Tibial nerve (tissue), 4 donors: ENCODE measurements around the gene MS4A1. TPM values are rescaled to one million over a fixed set of nuclear protein-coding genes. Genes with fewer than 3 reads are reported as not detected.
"Not testable (repeated sequence)": the region's sequence is repeated elsewhere in the genome, so short reads cannot be mapped to it uniquely, and the experiment has no call there.

Experiments
- DNase-seq, 2 donors: peaks; one replicate each; pipeline ENCODE4 v3.0.0-alpha.2; 2019; ENCODE audit warnings: low spot score in 2 of 2
- H3K27ac ChIP-seq, 4 donors: fragments of 200-600 bp; sonication (generic) in 3 of 4; one replicate each; pipeline ENCODE4 v1.5.1; 2017 to 2019; ENCODE audit warnings: mild to moderate bottlenecking in 1 of 4
- H3K27me3 ChIP-seq, 2 donors: fragments of 200-600 bp; sonication (generic) in 1 of 2; one replicate each; pipeline versions ENCODE4 v1.5.1 to v1.6.0; 2017 to 2019
- H3K36me3 ChIP-seq, 3 donors: fragments of 200-600 bp; sonication (generic); one replicate each; pipeline ENCODE4 v1.5.1; 2018 to 2019
- H3K4me1 ChIP-seq, 4 donors: fragments of 200-600 bp; sonication (generic) in 3 of 4; one replicate each; pipeline ENCODE4 v1.5.1; 2017 to 2019
- H3K4me3 ChIP-seq, 4 donors: fragments of 200-600 bp; sonication (generic) in 3 of 4; one replicate each; pipeline ENCODE4 v1.5.1; 2017 to 2019; ENCODE audit warnings: mild to moderate bottlenecking in 1 of 4, moderate library complexity in 1 of 4
- H3K9me3 ChIP-seq, 4 donors: fragments of 200-600 bp; sonication (generic) in 3 of 4; one replicate each; pipeline ENCODE4 v1.5.1; 2017 to 2019
- EP300 ChIP-seq, 2 donors: sonication (generic); formaldehyde crosslinking; IDR thresholded peaks; one replicate each; pipeline ENCODE4 v1.6.1; 2017; ENCODE audit warnings: antibody characterized with exemption in 2 of 2, mild to moderate bottlenecking in 1 of 2
- POLR2A ChIP-seq, 2 donors: fragments of 450-650 bp; IDR thresholded peaks; one replicate each; pipeline ENCODE4 v1.6.1; 2017; ENCODE audit warnings: antibody characterized with exemption in 2 of 2, mild to moderate bottlenecking in 2 of 2, moderate library complexity in 2 of 2
- WGBS, 2 donors: methylation state at CpG; one replicate each; pipeline ENCODE4 v1.1.5; 2018; 5-methylcytosine and 5-hydroxymethylcytosine counted together
- total RNA-seq, 4 donors: library from RNA; depleted of rRNA; stranded (reverse); fragments of >200 nt; gene quantifications; one replicate each; pipeline ENCODE4 v1.1.0, GENCODE V29; 2016
- TF ChIP-seq, protein P1 (sequence below), 5 experiments: fragments of 200-600 bp in 3 of 5; fragments of 450-650 bp in 2 of 5; sonication (generic) in 3 of 5; IDR thresholded peaks; one replicate each; pipeline ENCODE4 v1.5.1; 2016 to 2019; ENCODE audit warnings: antibody characterized with exemption in 5 of 5, mild to moderate bottlenecking in 3 of 5, moderate library complexity in 2 of 5

The MS4A1 gene
- total RNA-seq, 4 donors from 2014 or later: 1.3 TPM; not detected in 3

DNA sequence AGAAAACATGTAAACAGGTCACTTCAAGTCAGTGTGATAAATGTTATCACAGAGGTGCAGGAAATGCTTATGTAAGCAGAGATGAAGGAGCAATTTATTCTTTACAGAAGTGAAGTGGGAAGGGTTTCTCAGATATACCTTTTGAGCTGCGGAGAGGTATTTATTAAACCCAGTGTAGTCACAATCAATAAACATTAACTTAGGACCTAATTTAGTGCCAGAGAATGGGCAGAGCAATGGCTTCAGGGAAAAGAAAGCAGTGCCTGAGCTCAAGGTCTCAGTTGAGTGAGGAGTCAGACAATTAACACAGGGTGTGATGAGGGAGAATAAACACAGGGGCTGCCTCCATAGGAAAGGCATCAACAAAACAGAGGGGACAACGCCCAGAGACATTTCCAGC is 24.4 kb upstream of the MS4A1 start:
- H3K36me3 ChIP-seq: no peaks in the 10 kb centered on the region
- no peaks in the 10 kb centered on the region for H3K27me3 ChIP-seq
- no peak overlapping the region for H3K4me3 ChIP-seq
- no peak overlapping the region for H3K27ac ChIP-seq
- TF ChIP-seq, protein P1, sequence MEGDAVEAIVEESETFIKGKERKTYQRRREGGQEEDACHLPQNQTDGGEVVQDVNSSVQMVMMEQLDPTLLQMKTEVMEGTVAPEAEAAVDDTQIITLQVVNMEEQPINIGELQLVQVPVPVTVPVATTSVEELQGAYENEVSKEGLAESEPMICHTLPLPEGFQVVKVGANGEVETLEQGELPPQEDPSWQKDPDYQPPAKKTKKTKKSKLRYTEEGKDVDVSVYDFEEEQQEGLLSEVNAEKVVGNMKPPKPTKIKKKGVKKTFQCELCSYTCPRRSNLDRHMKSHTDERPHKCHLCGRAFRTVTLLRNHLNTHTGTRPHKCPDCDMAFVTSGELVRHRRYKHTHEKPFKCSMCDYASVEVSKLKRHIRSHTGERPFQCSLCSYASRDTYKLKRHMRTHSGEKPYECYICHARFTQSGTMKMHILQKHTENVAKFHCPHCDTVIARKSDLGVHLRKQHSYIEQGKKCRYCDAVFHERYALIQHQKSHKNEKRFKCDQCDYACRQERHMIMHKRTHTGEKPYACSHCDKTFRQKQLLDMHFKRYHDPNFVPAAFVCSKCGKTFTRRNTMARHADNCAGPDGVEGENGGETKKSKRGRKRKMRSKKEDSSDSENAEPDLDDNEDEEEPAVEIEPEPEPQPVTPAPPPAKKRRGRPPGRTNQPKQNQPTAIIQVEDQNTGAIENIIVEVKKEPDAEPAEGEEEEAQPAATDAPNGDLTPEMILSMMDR (IDR thresholded peaks at IDR 0.05): no peak
- TF ChIP-seq EP300 (IDR thresholded peaks at IDR 0.05): no peak
- no peak for TF ChIP-seq POLR2A (IDR thresholded peaks at IDR 0.05)
- WGBS, 2 donors: 79 to 88% methylated on average over 2 of the region's 2 CpGs
- DNase-seq: no peak
- no peaks in the 10 kb centered on the region for H3K4me1 ChIP-seq
- H3K9me3 ChIP-seq: no peaks in the 10 kb centered on the region

DNA sequence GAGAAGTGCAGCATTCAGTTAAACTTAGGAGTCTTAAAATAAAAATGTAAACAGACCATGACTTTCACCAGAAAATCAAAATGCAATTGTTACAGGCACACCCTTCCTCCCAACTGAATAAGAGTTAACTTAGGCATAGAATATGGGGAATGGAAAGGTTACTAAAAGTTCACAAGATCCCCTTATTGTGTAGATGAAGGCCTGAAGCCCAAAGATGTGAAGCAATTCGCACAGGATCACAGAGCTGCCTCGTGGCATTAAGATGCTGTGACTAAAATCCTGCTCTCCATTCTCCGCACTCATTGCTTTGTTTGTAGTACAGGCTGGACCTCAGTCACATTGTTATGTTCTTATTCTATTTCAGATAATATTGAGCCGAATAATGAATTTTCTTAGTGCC is 22.2 kb upstream of the MS4A1 start:
- Histone ChIP-seq H3K4me1 (no peaks in the 10 kb centered on the region), H3K36me3 (no peaks in the 10 kb centered on the region), H3K9me3 (no peaks in the 10 kb centered on the region), H3K4me3 (no peak overlapping the region), H3K27ac (no peak overlapping the region), H3K27me3 (no peaks in the 10 kb centered on the region)
- 55 to 58% methylated on average over 4 of the region's 4 CpGs for WGBS, 2 donors
- TF ChIP-seq EP300 (IDR thresholded peaks at IDR 0.05): no peak
- TF ChIP-seq, protein P1 (IDR thresholded peaks at IDR 0.05): no peak
- no peak for DNase-seq

DNA sequence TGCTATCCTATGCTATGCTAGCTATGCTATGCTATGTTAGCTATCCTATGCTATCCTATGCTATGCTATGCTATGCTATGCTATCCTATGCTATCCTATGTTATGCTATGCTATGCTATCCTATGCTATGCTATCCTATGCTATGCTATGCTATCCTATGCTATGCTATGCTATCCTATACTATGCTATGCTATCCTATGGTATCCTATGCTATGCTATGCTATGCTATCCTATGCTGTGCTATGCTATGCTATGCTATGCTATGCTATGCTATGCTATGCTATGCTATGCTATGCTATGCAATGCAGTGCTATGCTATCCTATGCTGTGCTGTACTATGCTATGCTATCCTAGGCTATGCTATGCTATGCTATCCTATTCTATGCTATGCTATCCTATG is 8.6 kb upstream of the MS4A1 start:
- H3K9me3 ChIP-seq: no peaks in the 10 kb centered on the region
- no peaks in the 10 kb centered on the region for H3K4me1 ChIP-seq
- TF ChIP-seq POLR2A (IDR thresholded peaks at IDR 0.05) (no peak), EP300 (IDR thresholded peaks at IDR 0.05) (no peak)
- TF ChIP-seq, protein P1 (IDR thresholded peaks at IDR 0.05): no peak
- no peak for DNase-seq
- H3K4me3 ChIP-seq: no peak overlapping the region
- H3K27me3 ChIP-seq: no peaks in the 10 kb centered on the region
- H3K36me3 ChIP-seq: no peaks in the 10 kb centered on the region
- H3K27ac ChIP-seq: no peak overlapping the region

DNA sequence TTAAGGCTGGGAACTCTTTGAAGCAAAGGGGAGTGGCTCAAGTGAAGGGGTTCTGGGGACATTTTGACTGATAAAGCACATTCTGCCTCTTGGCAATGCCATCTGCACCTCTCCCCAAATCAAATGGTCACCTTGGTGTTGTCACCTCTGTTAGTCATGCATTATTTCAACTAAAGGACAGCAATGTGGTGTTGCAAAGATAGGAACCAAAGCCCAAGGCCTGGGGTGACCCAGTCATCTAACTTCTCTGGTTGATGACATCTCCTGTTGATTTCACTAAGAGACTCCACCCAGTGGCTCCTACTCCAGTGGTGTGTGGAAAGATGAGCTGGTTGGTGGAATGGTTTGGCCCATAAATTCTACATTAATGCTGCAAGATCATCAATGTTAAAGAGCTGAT is 7.8 kb upstream of the MS4A1 start:
- Histone ChIP-seq H3K9me3 (no peaks in the 10 kb centered on the region), H3K4me1 (no peaks in the 10 kb centered on the region), H3K27me3 (no peaks in the 10 kb centered on the region), H3K4me3 (no peak overlapping the region), H3K27ac (no peak overlapping the region), H3K36me3 (no peaks in the 10 kb centered on the region)
- no peak for DNase-seq
- TF ChIP-seq, protein P1 (IDR thresholded peaks at IDR 0.05): no peak
- TF ChIP-seq EP300 (IDR thresholded peaks at IDR 0.05): no peak
- TF ChIP-seq POLR2A (IDR thresholded peaks at IDR 0.05): no peak

DNA sequence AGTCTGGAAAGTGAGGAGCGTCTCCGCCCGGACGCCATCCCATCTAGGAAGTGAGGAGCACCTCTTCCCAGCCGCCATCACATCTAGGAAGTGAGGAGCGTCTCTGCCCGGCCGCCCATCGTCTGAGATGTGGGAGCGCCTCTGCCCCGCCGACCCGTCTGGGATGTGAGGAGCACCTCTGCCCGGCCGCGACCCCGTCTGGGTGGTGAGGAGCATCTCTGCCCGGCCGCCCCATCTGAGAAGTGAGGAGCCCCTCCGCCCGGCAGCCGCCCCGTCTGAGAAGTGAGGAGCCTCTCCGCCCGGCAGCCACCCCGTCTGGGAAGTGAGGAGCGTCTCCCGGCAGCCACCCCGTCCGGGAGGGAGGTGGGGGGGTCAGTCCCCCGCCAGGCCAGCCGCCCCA is 4.5 kb upstream of the MS4A1 start:
- not testable (repeated sequence) for H3K27me3 ChIP-seq, H3K27ac ChIP-seq, H3K4me3 ChIP-seq, H3K9me3 ChIP-seq, DNase-seq, H3K4me1 ChIP-seq, H3K36me3 ChIP-seq
- WGBS, 2 donors: 94 to 97% methylated on average over 6 to 21 of the region's 32 CpGs

DNA sequence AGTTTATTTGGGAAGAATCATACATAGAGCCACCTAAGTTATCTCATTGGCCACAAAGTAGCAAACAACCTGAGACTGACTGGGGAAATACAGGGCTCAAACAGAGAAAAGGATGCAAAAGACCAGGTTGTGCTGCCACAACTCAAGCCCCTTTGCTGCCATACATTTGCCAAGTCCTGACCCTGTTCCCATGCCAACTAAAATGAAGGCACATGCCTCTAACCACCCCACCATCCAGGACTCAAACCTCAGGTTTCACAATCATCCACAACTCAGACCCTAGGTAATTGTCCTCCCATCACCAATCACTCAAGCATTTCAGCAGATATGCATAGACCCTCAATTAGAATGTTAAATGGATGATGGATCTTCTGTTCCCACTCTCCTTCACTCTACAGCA is 1.4 kb upstream of the MS4A1 start:
- no peak for DNase-seq
- Histone ChIP-seq H3K36me3 (no peaks in the 10 kb centered on the region), H3K27ac (no peak overlapping the region), H3K4me1 (no peaks in the 10 kb centered on the region), H3K4me3 (no peak overlapping the region), H3K9me3 (no peaks in the 10 kb centered on the region), H3K27me3 (no peaks in the 10 kb centered on the region)
- TF ChIP-seq, protein P1 (IDR thresholded peaks at IDR 0.05): no peak
